Colonic mucosa (tissue), 4 donors: ENCODE measurements around the gene TSPAN9. TPM values are rescaled to one million over a fixed set of nuclear protein-coding genes. Genes with fewer than 3 reads are reported as not detected.

ENCODE experiments used
- DNase-seq: peaks from one replicate; pipeline ENCODE4 v3.0.0-alpha.2; 2020
- H3K27ac ChIP-seq: fragments of 200-600 bp; one replicate; pipeline ENCODE4 v1.8.0; 2021
- H3K27me3 ChIP-seq: fragments of 200-600 bp; one replicate; pipeline ENCODE4 v1.8.0; 2021
- H3K36me3 ChIP-seq: fragments of 200-600 bp; one replicate; pipeline ENCODE4 v1.8.0; 2021
- H3K4me1 ChIP-seq: fragments of 200-600 bp; one replicate; pipeline ENCODE4 v1.8.0; 2021; ENCODE audit warnings: mild to moderate bottlenecking
- H3K4me3 ChIP-seq: fragments of 200-600 bp; one replicate; pipeline ENCODE4 v1.8.0; 2021
- H3K9ac ChIP-seq, 2 donors: one replicate each; pipeline ENCODE4 v1.7.0; 2013; ENCODE audit warnings: control low read depth in 2 of 2, low read depth in 2 of 2, low read length in 2 of 2
- H3K9me3 ChIP-seq: fragments of 200-600 bp; one replicate; pipeline ENCODE4 v1.8.0; 2021
- CTCF ChIP-seq: fragments of 200-600 bp; IDR thresholded peaks from one replicate; pipeline ENCODE4 v1.8.0; 2022; ENCODE audit warnings: antibody characterized with exemption, mild to moderate bottlenecking
- intact Hi-C: fragments of 100-400 bp; cut with DNase I; formaldehyde crosslinking; loops from one replicate; pipeline ENCODE4 v1.14.1; 2022
- total RNA-seq, 2 donors: library from RNA; stranded (reverse); fragmentation: NEBNext Ultra II Directional in 1 of 2; extraction: Animal tissue kit (Norgen Biotek cat#: 25700) in 1 of 2; gene quantifications; one replicate each; pipeline ENCODE4 v1.2.1, GENCODE V29; 2021
- donor health status: healthy.
- donor health status: DM: no; HTN: no; CAD: no.
- donor health status: DM: no; HTN: no; CAD: no.

Gene TSPAN9
- total RNA-seq, 2 donors from 2014 or later: 4.7 to 9.9 TPM

- H3K9ac ChIP-seq: no peak overlapping the region
- DNase-seq: no peak
- intact Hi-C loops: no loop called here
- H3K4me3 ChIP-seq: no peak overlapping the region
- H3K27me3 ChIP-seq: no peaks in the 10 kb centered on the region
- H3K27ac ChIP-seq: no peak overlapping the region
- no peaks in the 10 kb centered on the region for H3K4me1 ChIP-seq
- no peaks in the 10 kb centered on the region for H3K36me3 ChIP-seq
- no peak for TF ChIP-seq CTCF
- H3K9me3 ChIP-seq: no peaks in the 10 kb centered on the region
Observed at GRCh38 chr12:3186546-3187215, 109.5 kb downstream of the TSPAN9 start.

GRCh38 chr12:3187846-3188770, 110.9 kb downstream of the TSPAN9 start:
- Histone ChIP-seq H3K27me3 (no peaks in the 10 kb centered on the region), H3K27ac (no peak overlapping the region), H3K4me1 (no peaks in the 10 kb centered on the region), H3K9ac (no peak overlapping the region), H3K36me3 (no peaks in the 10 kb centered on the region), H3K4me3 (no peak overlapping the region), H3K9me3 (no peaks in the 10 kb centered on the region)
- TF ChIP-seq CTCF: no peak
- intact Hi-C loops: no loop called here
- no peak for DNase-seq

GRCh38 chr12:3189282-3189681, 112.1 kb downstream of the TSPAN9 start:
- no peak for DNase-seq
- no peaks in the 10 kb centered on the region for H3K9me3 ChIP-seq
- no peak overlapping the region for H3K27ac ChIP-seq
- no peaks in the 10 kb centered on the region for H3K27me3 ChIP-seq
- no peak overlapping the region for H3K4me3 ChIP-seq
- H3K4me1 ChIP-seq: no peaks in the 10 kb centered on the region
- no peaks in the 10 kb centered on the region for H3K36me3 ChIP-seq
- intact Hi-C loops: no loop called here
- no peak overlapping the region for H3K9ac ChIP-seq
- no peak for TF ChIP-seq CTCF

- Histone ChIP-seq H3K36me3 (no peaks in the 10 kb centered on the region), H3K9me3 (no peaks in the 10 kb centered on the region), H3K27ac (no peak overlapping the region), H3K27me3 (no peaks in the 10 kb centered on the region), H3K9ac (no peak overlapping the region), H3K4me1 (no peaks in the 10 kb centered on the region), H3K4me3 (no peak overlapping the region)
- TF ChIP-seq CTCF: no peak
- no peak for DNase-seq
- intact Hi-C loops: no loop called here
Observed at GRCh38 chr12:3190101-3190500, 112.9 kb downstream of the TSPAN9 start.

GRCh38 chr12:3191450-3191849, 114.3 kb downstream of the TSPAN9 start:
- Histone ChIP-seq H3K9ac (no peak overlapping the region), H3K4me1 (no peaks in the 10 kb centered on the region), H3K4me3 (no peak overlapping the region), H3K27ac (no peak overlapping the region), H3K9me3 (no peaks in the 10 kb centered on the region), H3K27me3 (no peaks in the 10 kb centered on the region), H3K36me3 (no peaks in the 10 kb centered on the region)
- TF ChIP-seq CTCF: no peak
- intact Hi-C loops: no loop called here
- no peak for DNase-seq
